Left ventricle myocardium inferior (tissue), 1 donor: ENCODE measurements around the gene DPY19L1. TPM values are rescaled to one million over a fixed set of nuclear protein-coding genes. Genes with fewer than 3 reads are reported as not detected.
"Not testable (repeated sequence)": the region's sequence is repeated elsewhere in the genome, so short reads cannot be mapped to it uniquely, and the experiment has no call there.

Source experiments
- DNase-seq: peaks from one replicate; pipeline ENCODE4 v3.0.0-alpha.2; 2020
- H3K27ac ChIP-seq: fragments of 200-600 bp; replicated peaks from 2 replicates; pipeline ENCODE4 v1.8.0; 2021
- H3K27me3 ChIP-seq: fragments of 200-600 bp; 2 replicates; pipeline ENCODE4 v1.8.0; 2021; ENCODE audit warnings: low read depth
- H3K36me3 ChIP-seq: fragments of 200-600 bp; 2 replicates; pipeline ENCODE4 v1.8.0; 2021
- H3K4me1 ChIP-seq: fragments of 200-600 bp; 2 replicates; pipeline ENCODE4 v1.8.0; 2021
- H3K4me3 ChIP-seq: fragments of 200-600 bp; 2 replicates; pipeline ENCODE4 v1.8.0; 2021; ENCODE audit warnings: mild to moderate bottlenecking, moderate library complexity
- H3K9me3 ChIP-seq: fragments of 200-600 bp; replicated peaks from 2 replicates; pipeline ENCODE4 v1.8.0; 2021
- intact Hi-C: fragments of 100-400 bp; cut with micrococcal nuclease; formaldehyde crosslinking; loops from one replicate; pipeline ENCODE4 v1.11.0; 2022
- total RNA-seq: library from RNA; stranded (reverse); fragmentation: NEBNext Ultra II Directional; extraction: Animal tissue kit (Norgen Biotek cat#: 25700); gene quantifications from one replicate; pipeline ENCODE4 v1.2.1, GENCODE V29; 2021
- TF ChIP-seq, protein P1 (sequence below): fragments of 200-600 bp; IDR thresholded peaks from 2 replicates; pipeline ENCODE4 v1.8.0; 2021; ENCODE audit warnings: antibody characterized with exemption, mild to moderate bottlenecking, borderline replicate concordance
- donor health status: DM: no; HTN: yes; CAD: no; lungs with severe emphysema.

The DPY19L1 gene
- total RNA-seq, 1 donor from 2014 or later, result 28.5 TPM

DNA sequence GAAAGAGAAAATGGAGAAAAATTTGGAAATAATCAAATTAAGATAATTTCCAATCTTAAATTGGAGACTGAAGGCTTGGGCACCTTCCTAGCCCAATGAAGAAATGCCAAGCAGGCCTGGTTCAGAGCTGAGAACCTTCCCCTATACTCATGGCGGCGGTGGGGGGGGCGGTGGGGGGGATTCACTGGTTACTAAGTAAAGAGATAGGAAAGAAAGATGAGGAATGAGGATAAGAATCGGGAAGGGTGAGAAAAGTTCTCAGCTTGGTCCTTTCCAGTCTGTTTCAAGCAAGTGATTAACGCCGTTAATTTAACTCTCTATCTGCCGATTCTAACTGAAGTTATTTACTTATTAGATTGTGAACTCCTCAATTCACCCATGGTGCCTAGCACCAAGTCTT is 41.5 kb downstream of the DPY19L1 start:
- Histone ChIP-seq H3K9me3 (no peaks in the 10 kb centered on the region), H3K4me3 (no peak overlapping the region), H3K36me3 (no peaks in the 10 kb centered on the region), H3K4me1 (peaks cover 4% of the 10 kb centered on the region), H3K27me3 (no peaks in the 10 kb centered on the region), H3K27ac (no peak overlapping the region)
- TF ChIP-seq, protein P1, sequence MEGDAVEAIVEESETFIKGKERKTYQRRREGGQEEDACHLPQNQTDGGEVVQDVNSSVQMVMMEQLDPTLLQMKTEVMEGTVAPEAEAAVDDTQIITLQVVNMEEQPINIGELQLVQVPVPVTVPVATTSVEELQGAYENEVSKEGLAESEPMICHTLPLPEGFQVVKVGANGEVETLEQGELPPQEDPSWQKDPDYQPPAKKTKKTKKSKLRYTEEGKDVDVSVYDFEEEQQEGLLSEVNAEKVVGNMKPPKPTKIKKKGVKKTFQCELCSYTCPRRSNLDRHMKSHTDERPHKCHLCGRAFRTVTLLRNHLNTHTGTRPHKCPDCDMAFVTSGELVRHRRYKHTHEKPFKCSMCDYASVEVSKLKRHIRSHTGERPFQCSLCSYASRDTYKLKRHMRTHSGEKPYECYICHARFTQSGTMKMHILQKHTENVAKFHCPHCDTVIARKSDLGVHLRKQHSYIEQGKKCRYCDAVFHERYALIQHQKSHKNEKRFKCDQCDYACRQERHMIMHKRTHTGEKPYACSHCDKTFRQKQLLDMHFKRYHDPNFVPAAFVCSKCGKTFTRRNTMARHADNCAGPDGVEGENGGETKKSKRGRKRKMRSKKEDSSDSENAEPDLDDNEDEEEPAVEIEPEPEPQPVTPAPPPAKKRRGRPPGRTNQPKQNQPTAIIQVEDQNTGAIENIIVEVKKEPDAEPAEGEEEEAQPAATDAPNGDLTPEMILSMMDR, result no peak
- DNase-seq, result no peak
- intact Hi-C loops, result no loop called here

DNA sequence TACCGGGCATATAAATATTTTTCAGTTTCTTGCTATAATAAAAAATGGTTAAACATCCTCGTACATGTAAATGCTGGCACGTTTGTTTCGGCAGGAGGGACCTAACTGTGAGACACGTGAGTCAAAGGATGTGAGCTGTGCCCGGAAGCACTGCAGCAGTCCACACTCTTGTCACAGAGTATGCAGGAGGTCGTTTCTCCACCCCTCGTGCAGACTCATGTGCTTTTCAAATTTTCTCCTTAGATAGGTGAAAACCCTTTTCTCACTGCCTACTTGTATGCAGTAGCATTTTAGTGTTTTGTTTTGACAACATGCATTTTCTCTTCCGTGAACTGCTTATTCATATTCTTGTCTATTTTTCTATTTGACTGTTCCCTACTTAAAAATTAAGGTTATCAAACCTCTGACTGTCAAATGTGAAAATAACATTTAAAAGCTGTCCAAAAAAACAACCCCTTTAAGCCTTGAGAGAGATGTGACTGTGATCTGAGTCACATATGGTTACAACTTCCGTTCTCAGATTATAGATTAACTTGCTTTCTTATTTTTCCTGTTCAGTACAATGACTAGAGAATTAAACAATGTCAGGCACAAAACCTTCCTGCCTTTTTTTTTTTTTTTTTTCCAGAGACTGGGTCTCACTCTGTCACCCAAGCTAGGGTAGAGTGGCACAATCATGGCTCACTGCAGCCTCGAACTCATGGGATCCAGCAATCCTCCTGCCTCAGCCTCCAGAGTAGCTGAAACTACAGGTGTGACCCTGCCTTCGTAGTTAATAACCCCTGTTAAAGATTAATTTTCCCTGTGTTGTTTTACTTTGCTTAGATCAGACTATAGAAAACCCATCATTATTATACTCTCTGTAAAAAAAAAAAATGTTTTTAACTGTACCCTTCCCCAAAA is 45.1 kb downstream of the DPY19L1 start:
- intact Hi-C loops, result no loop called here
- peak overlapping the region; percentile 54 for H3K27ac ChIP-seq
- H3K27me3 ChIP-seq, result no peaks in the 10 kb centered on the region
- TF ChIP-seq, protein P1, result no peak
- H3K4me3 ChIP-seq, result no peak overlapping the region
- no peaks in the 10 kb centered on the region for H3K36me3 ChIP-seq
- no peak for DNase-seq
- H3K9me3 ChIP-seq, result no peaks in the 10 kb centered on the region
- H3K4me1 ChIP-seq, result peaks cover 4% of the 10 kb centered on the region

DNA sequence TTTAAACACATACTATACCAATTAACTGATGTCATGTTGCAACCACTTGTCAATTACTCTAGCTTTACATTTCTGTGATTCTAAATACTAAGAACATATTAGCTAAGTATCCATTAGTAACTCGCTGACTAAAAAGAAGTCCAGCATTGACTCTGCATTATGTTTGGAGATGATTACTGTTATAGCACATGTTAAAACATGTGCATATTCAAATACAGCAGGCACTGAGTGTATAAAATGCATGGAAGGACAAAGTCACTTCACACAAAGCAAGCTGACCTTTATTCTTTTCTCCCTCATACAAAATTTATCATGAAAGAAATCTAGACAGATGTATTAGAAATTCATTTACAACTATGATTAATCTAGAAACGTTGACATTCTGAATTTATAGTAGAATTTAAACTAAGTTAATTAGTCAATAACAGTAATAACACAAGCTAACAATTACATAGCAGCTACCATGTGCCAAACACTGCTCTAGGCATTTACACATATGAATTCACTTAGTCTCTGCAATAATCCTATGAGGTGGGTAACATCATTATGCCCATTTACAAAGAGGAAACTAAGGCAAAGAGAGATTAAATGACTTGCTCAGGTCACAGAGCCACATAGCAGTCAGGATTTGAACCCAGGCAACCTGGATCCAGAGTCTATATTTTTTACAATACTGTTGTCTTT is 48.7 kb downstream of the DPY19L1 start:
- H3K27me3 ChIP-seq, H3K36me3 ChIP-seq, H3K9me3 ChIP-seq, intact Hi-C loops, H3K27ac ChIP-seq, DNase-seq, H3K4me1 ChIP-seq, H3K4me3 ChIP-seq: not testable (repeated sequence)

DNA sequence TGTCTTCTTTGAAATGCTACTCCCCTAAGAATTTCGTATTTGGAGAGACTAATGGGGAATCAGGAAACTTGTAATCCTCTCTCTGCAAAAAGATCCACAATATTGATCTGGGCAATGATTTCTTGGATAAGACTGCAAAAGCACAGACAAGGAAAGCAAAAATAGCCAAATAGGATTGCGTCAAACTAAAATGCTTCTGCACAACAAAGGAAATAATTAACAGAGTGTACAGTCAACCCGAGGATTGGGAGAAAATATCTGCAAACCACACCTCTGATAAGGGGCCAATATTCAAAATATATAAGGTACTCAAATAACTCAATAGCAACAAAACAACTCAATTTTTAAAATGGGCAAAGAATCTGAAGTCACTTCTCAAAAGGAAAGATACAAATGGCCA is 52.1 kb downstream of the DPY19L1 start:
- DNase-seq, intact Hi-C loops, H3K36me3 ChIP-seq, H3K9me3 ChIP-seq, H3K27ac ChIP-seq, H3K27me3 ChIP-seq, H3K4me1 ChIP-seq, H3K4me3 ChIP-seq: not testable (repeated sequence)

DNA sequence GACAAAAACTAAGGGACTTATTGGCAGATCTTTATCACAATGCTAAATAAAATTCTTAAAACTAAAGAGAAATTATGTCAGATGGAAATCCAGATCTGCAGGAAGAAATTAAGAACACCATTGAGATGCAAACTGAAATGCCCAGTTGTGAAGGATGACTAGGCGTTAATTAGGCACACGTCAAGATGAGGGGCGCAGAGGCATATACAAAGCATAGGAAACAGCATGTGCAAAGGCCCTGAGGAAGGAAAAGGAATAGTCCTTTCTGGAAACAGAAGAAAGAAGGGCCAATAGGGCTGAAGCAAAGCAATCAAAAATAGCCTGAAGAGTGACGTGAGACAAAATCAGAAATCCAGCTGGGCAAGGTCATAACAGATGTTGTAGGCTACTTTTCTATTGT is 53.1 kb downstream of the DPY19L1 start:
- intact Hi-C loops, DNase-seq, H3K27ac ChIP-seq, H3K4me1 ChIP-seq, H3K36me3 ChIP-seq, H3K4me3 ChIP-seq, H3K9me3 ChIP-seq, H3K27me3 ChIP-seq: not testable (repeated sequence)

DNA sequence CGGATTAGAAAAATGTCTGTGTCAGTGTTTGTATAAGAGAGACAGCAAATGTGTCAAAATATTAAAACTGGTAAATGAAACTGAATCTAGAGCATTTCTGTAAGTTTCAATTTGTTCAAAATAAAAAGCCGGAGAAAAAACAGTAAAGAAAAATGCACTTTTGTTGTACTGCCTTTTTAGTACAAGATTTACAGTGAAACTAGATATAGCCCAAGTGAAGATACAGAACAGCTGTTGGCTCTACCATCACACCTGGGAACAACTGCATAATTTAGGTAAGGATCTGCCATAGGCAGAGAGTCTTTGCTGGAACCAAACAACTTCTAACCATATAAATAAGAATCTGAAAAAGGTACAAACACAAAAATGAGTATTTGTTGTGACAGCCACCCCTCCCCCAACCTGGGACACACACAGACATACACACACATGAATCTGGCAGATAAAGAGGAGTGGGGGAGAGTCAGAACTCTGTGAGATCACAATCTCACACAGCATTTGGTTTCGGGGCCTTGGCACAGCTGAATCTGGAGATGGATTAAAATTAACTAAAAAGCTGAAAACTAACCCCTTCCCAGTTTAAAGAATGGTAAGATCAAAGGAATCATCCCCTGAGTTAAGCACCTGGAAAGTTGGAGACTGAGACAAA is 54.8 kb downstream of the DPY19L1 start:
- no peak for DNase-seq
- intact Hi-C loops, result no loop called here
- peaks cover 4% of the 10 kb centered on the region for H3K9me3 ChIP-seq
- TF ChIP-seq, protein P1, result no peak
- no peaks in the 10 kb centered on the region for H3K4me1 ChIP-seq
- H3K36me3 ChIP-seq, result no peaks in the 10 kb centered on the region
- no peak overlapping the region for H3K27ac ChIP-seq
- H3K4me3 ChIP-seq, result no peak overlapping the region
- H3K27me3 ChIP-seq, result no peaks in the 10 kb centered on the region

DNA sequence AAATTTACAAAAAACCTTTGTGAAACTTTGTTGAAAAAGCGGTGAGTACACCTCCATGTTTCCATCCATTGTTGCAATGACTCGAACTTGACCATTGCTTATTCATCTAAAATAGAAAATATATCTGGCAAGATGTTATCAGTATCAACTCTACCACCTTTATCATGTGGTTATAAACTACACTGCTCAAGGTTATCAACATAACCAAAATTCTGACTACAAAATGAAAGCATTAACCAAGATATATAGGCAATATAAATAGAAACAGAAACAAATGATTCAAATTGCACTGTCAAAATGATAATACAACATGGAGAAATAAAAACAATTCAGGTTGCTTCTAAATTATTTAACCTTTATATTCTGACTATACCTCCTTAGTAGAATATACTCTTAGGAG is 58.2 kb downstream of the DPY19L1 start:
- H3K36me3 ChIP-seq, H3K27ac ChIP-seq, H3K9me3 ChIP-seq, H3K27me3 ChIP-seq, DNase-seq, intact Hi-C loops, H3K4me3 ChIP-seq, H3K4me1 ChIP-seq: not testable (repeated sequence)
